Thyroid gland (tissue), 4 donors: ENCODE data around the gene NFATC4.

Source experiments
- CTCF ChIP-seq, 6 experiments: fragments of 200-600 bp in 3 of 6; fragments of 450-650 bp in 3 of 6; sonication (generic) in 3 of 6; IDR thresholded peaks; one replicate each; pipeline ENCODE4 v1.5.1; 2016 to 2019; ENCODE audit warnings: antibody characterized with exemption in 6 of 6, mild to moderate bottlenecking in 2 of 6, inconsistent platforms in 1 of 6, moderate library complexity in 1 of 6
- POLR2A ChIP-seq, 2 donors: fragments of 450-650 bp; IDR thresholded peaks; one replicate each; pipeline ENCODE4 v1.6.1; 2017; ENCODE audit warnings: antibody characterized with exemption in 2 of 2, mild to moderate bottlenecking in 2 of 2, moderate library complexity in 1 of 2

GRCh38 chr14:24329736-24330135 is 38.2 kb upstream of the NFATC4 start:
- TF ChIP-seq CTCF (IDR thresholded peaks at IDR 0.05): no peak
- TF ChIP-seq POLR2A (IDR thresholded peaks at IDR 0.05): no peak
